Measurements from ENCODE around the gene SPG7. TPM values are rescaled to one million over a fixed set of nuclear protein-coding genes. Genes with fewer than 3 reads are reported as not detected.

SPG7 gene
- total and polyA plus RNA-seq, 2 experiments from 2014 or later: 108 to 222 TPM

GRCh38 chr16:89544113-89544512 is 35.9 kb downstream of the SPG7 start:
- H3K4me1 ChIP-seq (ENCODE audit: insufficient read depth): peaks cover 7% of the 10 kb centered on the region
- H3K9me3 ChIP-seq (ENCODE audit: low read depth): no peaks in the 10 kb centered on the region
- no peak overlapping the region for H2AFZ ChIP-seq
- H3K36me3 ChIP-seq (replicated peaks; ENCODE audit: insufficient read depth, low read depth): no peaks in the 10 kb centered on the region
- TF ChIP-seq CTCF (IDR thresholded peaks at IDR 0.05; ENCODE audit: poor library complexity) (no peak), EZH2phosphoT487 (IDR thresholded peaks at IDR 0.05; ENCODE audit: low read depth, severe bottlenecking, unreplicated experiment) (no peak), EZH2 (IDR thresholded peaks at IDR 0.05; ENCODE audit: borderline replicate concordance) (no peak)
- no peaks in the 10 kb centered on the region for H3K27me3 ChIP-seq
- no peaks in the 10 kb centered on the region for H4K20me1 ChIP-seq (ENCODE audit: insufficient read depth, poor library complexity, severe bottlenecking)
- no peak for DNase-seq (ENCODE audit: low spot score)
- no peak overlapping the region for H3K4me2 ChIP-seq
- H3K9me2 ChIP-seq (replicated peaks; ENCODE audit: insufficient read depth): no peaks in the 10 kb centered on the region
- H3K79me2 ChIP-seq: no peaks in the 10 kb centered on the region
- H3K4me3 ChIP-seq: no peak overlapping the region
- WGBS (ENCODE audit: low lambda C conversion rate, missing lambda C conversion rate): 96% methylated on average over 11 of the region's 11 CpGs
- no peak overlapping the region for H3K27ac ChIP-seq

GRCh38 chr16:89544713-89545043 is 36.5 kb downstream of the SPG7 start:
- Histone ChIP-seq H3K9me2 (replicated peaks; ENCODE audit: insufficient read depth) (no peaks in the 10 kb centered on the region), H3K27ac (no peak overlapping the region), H3K36me3 (replicated peaks; ENCODE audit: insufficient read depth, low read depth) (no peaks in the 10 kb centered on the region), H3K4me1 (ENCODE audit: insufficient read depth) (peaks cover 7% of the 10 kb centered on the region), H3K4me2 (no peak overlapping the region), H3K27me3 (no peaks in the 10 kb centered on the region), H3K4me3 (no peak overlapping the region), H2AFZ (no peak overlapping the region), H3K9me3 (ENCODE audit: low read depth) (no peaks in the 10 kb centered on the region), H3K79me2 (no peaks in the 10 kb centered on the region), H4K20me1 (ENCODE audit: insufficient read depth, poor library complexity, severe bottlenecking) (no peaks in the 10 kb centered on the region)
- WGBS (ENCODE audit: low lambda C conversion rate, missing lambda C conversion rate): 95% methylated on average over 13 of the region's 13 CpGs
- TF ChIP-seq EZH2phosphoT487 (IDR thresholded peaks at IDR 0.05; ENCODE audit: low read depth, severe bottlenecking, unreplicated experiment) (no peak), CTCF (IDR thresholded peaks at IDR 0.05; ENCODE audit: poor library complexity) (no peak), EZH2 (IDR thresholded peaks at IDR 0.05; ENCODE audit: borderline replicate concordance) (no peak)
- no peak for DNase-seq (ENCODE audit: low spot score)

GRCh38 chr16:89545044-89545830 is 37.0 kb downstream of the SPG7 start:
- Histone ChIP-seq H3K27ac (no peak overlapping the region), H3K36me3 (replicated peaks; ENCODE audit: insufficient read depth, low read depth) (no peaks in the 10 kb centered on the region), H2AFZ (no peak overlapping the region), H3K79me2 (no peaks in the 10 kb centered on the region), H3K4me1 (ENCODE audit: insufficient read depth) (peaks cover 7% of the 10 kb centered on the region), H3K27me3 (no peaks in the 10 kb centered on the region), H3K9me2 (replicated peaks; ENCODE audit: insufficient read depth) (no peaks in the 10 kb centered on the region), H4K20me1 (ENCODE audit: insufficient read depth, poor library complexity, severe bottlenecking) (no peaks in the 10 kb centered on the region), H3K4me3 (no peak overlapping the region), H3K9me3 (ENCODE audit: low read depth) (no peaks in the 10 kb centered on the region), H3K4me2 (peak overlapping the region; percentile 54)
- TF ChIP-seq CTCF (IDR thresholded peaks at IDR 0.05; ENCODE audit: poor library complexity): no peak
- TF ChIP-seq EZH2 (IDR thresholded peaks at IDR 0.05; ENCODE audit: borderline replicate concordance): no peak
- TF ChIP-seq EZH2phosphoT487 (IDR thresholded peaks at IDR 0.05; ENCODE audit: low read depth, severe bottlenecking, unreplicated experiment): no peak
- 79% methylated on average over 17 of the region's 17 CpGs for WGBS (ENCODE audit: low lambda C conversion rate, missing lambda C conversion rate)
- DNase-seq (ENCODE audit: low spot score): peak; percentile 41

All from hepatocyte (in vitro differentiated cells).